Fibroblast of lung (primary cell): Measurements from ENCODE around the gene CSNK2A2.

Source experiments
- EZH2 ChIP-seq: IDR thresholded peaks from 2 replicates; pipeline ENCODE4 v1.5.1; 2012; ENCODE audit warnings: low read length, control low read depth, mild to moderate bottlenecking; ENCODE audit errors: missing control alignments
- TF ChIP-seq, protein P1 (sequence below), 2 donors: IDR thresholded peaks in 1 of 2; conservative IDR thresholded peaks in 1 of 2; 1 replicate in 1 of 2; 2 replicates in 1 of 2; pipeline ENCODE4 v1.5.1; 2011 to 2012; ENCODE audit warnings: low read length in 2 of 2, control low read depth in 1 of 2, inconsistent platforms in 1 of 2, low read depth in 1 of 2, mild to moderate bottlenecking in 1 of 2

DNA sequence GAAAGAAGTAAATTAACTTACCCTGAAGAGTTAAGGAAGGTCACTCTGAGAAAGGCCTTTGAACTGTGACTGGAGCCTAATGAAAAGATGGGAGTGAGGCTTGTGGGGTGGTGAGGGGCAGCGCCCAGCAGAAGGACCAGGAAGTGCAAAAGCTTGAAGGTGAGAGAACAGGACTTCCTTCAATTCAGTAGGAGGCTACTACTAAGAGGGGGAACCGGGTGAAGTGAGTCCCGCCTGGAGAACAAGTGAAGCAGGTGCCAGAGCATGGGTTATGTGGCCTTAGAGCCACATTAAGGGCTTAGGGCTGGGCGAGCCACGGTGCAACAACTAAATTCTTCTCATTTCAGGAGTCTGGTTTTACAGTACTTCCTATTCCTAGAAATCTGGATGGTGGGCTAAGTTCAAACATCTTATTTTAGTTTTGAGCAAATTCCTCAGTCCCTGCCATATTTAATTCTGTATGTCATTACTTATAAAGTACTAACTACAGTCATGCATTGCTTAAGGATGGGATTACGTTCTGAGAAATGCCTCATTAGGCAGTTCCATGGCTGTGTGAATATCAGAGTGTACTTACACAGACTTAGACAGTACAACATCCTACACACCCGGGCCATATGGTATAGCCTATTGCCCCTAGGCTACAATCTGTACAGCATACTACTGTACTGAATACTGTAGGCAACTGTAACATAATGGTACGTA, 73.9 kb downstream of the CSNK2A2 start:
- TF ChIP-seq, protein P1, sequence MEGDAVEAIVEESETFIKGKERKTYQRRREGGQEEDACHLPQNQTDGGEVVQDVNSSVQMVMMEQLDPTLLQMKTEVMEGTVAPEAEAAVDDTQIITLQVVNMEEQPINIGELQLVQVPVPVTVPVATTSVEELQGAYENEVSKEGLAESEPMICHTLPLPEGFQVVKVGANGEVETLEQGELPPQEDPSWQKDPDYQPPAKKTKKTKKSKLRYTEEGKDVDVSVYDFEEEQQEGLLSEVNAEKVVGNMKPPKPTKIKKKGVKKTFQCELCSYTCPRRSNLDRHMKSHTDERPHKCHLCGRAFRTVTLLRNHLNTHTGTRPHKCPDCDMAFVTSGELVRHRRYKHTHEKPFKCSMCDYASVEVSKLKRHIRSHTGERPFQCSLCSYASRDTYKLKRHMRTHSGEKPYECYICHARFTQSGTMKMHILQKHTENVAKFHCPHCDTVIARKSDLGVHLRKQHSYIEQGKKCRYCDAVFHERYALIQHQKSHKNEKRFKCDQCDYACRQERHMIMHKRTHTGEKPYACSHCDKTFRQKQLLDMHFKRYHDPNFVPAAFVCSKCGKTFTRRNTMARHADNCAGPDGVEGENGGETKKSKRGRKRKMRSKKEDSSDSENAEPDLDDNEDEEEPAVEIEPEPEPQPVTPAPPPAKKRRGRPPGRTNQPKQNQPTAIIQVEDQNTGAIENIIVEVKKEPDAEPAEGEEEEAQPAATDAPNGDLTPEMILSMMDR (conservative IDR thresholded peaks at IDR 0.05 in 1 of 2, IDR thresholded peaks at IDR 0.05 in 1 of 2; ENCODE audit: low read depth in 1 of 2, low read length in 2 of 2), result no peak
- no peak for TF ChIP-seq EZH2
